EH (cell line): Measurements from ENCODE around the gene FAM53B.
"Not testable (repeated sequence)": the region's sequence is repeated elsewhere in the genome, so short reads cannot be mapped to it uniquely, and the experiment has no call there.

ENCODE experiments used
- DNase-seq: peaks from one replicate; pipeline ENCODE4 v3.0.0-alpha.2; 2015; ENCODE audit warnings: low read depth

FAM53B gene, protein sequence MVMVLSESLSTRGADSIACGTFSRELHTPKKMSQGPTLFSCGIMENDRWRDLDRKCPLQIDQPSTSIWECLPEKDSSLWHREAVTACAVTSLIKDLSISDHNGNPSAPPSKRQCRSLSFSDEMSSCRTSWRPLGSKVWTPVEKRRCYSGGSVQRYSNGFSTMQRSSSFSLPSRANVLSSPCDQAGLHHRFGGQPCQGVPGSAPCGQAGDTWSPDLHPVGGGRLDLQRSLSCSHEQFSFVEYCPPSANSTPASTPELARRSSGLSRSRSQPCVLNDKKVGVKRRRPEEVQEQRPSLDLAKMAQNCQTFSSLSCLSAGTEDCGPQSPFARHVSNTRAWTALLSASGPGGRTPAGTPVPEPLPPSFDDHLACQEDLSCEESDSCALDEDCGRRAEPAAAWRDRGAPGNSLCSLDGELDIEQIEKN

DNA sequence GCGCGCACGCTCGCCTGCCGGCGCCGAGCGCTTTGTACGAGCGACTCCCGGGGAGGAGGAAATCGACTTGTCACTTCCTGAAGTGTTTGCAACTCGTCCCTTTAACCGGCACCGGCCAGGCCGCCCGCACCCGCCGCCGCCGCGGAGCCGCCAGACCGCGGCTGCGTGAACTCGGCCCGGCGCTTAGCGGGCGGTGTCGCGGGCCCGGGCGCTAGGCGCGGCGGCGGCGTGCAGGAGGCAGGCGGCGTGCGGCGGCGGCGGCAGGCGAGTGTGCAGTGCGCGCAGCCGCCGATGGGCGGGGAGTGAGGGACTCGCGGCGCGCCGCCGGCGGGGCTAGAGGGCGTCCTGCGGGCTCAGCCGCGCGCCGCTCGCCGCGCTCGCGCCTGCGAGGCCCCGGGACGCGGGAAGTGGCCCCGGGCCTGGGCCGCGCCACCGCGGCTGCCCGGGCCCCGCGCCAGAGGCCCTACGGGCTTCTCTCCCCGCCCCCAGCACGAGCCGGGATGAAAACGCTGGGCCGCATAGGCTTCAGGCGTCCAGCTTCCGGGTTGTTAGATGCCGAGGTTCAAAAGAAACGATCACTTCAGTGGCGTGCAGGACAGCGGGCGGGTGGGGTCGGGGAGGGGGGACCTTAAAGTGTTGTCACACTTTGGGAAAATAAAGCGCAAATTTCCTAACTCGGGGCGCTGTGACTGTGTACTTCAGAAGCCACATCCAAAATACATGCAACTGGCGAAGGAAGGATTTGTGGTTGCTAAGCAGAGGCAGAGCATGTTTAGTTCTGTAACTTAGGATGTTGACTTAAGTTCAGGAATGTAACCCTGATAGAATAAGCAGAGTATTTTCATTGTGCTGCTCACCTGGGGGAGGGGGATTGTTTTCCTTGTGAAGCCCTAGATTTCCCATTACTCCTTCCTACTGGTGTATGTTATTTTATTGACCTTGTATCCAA, at the start of gene FAM53B:
TSS of gene FAM53B (minus strand) at position 277 of the 949 bp plus-strand sequence. CDS start 37,665 bp downstream, outside the sequence.
- peak; percentile 78 for DNase-seq

DNA sequence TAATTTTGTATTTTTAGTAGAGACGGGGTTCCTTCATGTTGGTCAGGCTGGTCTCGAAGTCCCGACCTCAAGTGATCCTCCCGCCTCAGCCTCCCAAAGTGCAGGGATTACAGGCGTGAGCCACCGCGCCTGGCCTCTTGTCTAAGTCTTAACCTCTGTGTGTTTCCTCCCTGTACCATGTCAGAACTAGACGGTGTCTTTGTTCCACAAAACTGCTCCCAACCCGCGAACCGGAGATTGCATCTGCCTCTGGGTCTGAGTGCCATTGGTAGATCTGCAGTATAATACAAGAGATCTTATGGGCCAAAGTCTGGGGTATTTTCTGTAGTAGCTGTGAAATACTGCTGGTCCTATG, 48.8 kb upstream of the FAM53B start:
- no peak for DNase-seq

DNA sequence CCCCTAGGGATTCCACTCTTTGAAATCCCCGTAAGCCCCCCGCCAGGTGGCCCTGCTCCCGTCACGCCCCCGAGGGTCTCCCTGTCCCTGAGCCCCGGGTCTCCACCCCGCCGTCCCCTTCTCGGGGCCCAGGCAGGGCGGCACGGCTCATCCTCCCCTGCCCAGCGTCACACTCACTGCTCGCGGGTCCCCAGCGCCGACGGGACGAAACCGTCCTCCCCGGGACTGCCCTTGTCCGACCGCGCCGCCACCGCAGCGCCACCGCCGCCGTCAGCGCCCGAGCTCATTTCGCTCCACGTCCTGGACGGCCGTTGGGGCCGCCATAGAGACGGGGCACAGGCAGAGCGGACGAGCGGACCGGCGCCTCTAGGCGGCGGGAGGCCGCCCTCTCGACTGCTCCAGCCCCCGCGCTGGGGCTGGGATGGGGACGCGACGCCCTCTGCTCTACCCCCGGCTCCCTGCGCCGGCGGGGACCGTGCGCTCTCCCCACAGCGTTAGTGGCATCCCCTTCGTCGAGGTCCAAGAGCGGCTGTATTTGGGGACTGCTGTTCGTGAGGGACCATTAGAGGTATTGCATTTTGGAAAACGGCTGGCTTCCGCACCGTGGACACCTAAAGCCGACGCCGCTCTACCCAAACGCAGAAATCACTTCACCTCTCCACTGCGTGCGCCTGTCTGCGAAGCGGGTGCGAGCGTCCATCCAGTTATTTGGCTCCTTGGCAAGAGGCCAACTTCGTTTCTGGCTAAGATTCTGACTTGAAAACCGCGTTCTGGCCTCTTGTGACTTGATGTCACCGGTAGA, 47.6 kb upstream of the FAM53B start, which contains the start of gene EEF1AKMT2:
TSS of gene EEF1AKMT2 (minus strand) at position 341 of the 802 bp plus-strand sequence. CDS start at position 287, 54 bp downstream.
- peak; percentile 85 for DNase-seq

DNA sequence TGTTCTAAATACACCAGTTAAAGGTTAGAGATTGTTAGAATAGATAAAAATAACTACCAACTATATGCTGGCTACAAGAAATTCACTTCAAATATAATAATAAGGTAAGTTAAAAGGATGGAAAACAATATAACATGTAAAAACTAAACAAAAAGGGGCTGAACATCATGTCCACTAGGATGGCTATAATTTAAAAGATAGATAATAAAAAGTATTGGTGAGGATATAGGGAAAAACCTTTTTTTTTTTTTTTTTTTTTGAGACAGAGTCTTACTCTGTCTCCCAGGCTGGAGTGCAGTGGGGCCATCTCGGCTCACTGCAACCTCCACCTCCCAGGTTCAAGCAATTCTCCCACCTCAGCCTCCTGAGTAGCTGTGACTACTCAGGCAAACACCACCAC, 38.7 kb upstream of the FAM53B start:
- not testable (repeated sequence) for DNase-seq

DNA sequence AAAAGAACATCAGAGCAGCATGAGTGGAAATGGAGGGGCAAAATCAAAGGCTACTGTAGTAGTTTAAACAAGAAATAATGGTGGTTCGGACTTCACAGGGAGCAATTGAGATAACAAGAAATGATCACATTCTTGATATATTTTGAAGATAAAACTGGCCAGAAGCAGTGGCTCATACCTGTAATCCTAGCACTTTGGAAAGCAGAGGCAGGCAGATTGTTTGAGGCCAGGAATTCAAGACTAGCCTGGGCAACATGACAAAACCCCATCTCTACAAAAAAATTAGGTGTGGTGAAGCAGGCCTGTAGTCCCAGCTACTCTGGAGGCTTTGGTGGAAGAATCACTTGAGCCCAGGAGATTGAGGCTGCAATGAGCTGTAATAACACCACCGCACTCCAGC, 24.6 kb upstream of the FAM53B start:
- DNase-seq: no peak

DNA sequence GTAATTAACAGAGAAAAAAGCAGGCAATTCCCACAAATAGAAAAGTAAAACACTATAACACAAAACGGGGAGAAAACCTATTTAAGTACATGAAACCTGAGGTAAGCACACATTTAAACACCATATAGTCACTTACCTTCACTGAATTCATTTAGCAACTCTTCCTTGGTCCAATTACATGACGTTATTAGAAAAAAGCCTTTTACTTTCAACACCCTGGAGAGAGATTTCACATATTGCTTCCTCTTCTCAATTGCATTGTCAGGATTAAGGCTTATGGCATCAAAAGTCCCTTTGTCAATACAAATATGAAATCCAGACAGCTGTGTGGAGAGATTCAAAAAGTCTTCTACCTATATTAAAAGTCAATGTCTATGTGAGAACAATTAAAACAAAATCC, 21.1 kb upstream of the FAM53B start:
- DNase-seq: no peak

DNA sequence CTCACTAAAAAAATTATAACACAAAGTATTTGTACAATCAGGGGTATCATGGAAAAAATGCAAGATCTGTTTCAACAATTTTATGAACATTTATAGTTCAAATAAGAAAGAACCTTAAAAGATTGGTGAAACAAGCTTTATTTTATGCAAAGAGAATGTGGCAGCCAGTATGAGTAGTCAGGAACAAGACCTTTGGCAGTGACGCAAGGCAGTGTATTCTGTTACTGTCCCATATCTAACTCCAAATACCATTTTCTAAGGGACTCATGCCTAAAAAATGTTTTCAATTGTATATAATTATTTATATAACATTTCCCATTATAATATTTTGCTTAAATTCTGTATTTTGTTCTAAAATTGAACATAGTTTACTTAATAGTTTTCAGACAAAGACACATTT, 19.1 kb upstream of the FAM53B start:
- peak; percentile 18 for DNase-seq

DNA sequence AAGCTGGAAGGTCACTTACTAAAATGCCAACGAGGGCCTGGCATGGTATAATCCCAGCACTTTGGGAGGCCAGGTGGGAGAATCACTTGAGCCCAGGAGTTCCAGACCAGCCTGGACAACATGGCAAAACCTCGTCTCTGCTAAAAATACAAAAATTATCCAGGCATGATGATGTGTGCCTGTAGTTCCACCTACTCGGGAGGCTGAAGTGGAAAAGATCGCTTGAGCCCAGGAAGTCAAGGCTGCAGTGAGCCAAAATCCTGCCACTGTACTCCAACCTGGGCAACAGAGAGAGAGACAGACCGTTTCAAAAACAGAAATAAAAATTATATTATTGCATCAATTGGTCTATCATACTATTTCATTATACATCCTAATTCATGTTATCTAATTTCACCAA, 18.1 kb upstream of the FAM53B start:
- DNase-seq: no peak

DNA sequence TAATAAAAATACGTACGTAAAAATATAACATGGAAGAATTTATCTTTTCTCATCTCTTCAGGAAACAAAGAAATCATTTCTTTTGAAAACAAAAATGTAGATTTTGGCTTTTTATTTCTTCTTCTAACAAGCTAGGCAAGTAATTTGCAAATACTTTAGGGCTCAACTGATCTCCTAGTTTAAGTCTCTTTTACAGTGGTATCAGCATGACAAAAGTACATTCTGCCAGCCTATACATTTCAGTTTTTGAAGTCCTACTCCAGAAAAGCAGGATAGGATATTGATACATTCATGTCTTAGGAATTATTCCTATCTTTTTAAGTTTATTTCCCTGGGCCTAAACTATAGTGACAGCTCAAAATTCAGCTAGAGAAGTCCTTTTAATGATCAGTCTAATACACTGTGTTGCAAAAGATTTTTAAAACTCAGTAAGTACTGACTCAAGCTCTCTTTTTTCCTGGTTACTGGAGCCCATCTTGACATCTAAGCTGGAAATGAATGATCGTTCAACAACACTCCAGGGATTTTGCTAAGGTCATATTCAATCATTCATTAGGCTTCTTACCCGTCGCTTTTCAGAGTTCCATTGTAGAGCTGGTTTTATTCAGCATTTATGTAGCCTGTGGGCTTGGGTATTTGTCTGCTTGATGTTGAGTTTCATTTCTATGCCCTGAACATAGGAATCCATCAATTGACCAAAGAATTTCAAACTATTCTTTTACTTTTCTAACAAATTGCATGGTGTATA, 12.2 kb upstream of the FAM53B start:
- DNase-seq: no peak

DNA sequence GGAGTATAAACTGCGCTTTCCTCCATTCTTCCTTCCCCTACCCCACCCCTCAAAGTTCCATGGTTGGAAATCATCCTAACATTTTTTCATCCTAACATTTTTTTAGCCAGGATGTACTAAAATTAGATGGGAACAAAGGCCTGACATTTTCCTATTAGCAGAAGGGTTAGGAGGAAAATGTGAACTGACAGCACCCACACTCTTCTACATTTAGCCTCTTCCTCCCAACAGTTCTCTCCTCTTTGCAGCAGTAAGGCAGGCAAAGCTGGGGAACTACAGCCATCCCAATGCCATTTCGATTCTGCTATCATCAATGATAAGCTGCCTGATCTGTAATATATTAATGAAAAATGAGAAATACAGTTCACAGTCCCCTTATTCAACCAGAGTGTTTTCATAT, 11.4 kb upstream of the FAM53B start:
- no peak for DNase-seq

DNA sequence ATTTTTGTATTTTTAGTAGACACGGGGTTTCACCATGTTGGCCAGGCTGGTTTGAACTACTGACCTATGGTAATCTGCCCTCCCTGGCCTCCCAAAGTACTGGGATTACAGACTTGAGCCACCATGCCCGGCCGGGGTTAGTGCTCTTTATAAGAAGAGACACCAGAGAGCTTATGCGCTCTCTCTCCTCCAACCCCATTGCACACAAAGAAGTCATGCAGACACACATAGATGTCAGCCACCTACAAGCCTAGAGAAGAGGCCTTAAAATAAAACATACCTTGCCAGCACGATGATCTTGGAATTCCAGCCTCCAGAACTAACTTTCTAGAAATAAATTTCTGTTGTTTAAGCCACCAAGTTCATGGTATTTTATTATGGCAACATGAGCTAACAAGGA, 10.0 kb upstream of the FAM53B start:
- no peak for DNase-seq

DNA sequence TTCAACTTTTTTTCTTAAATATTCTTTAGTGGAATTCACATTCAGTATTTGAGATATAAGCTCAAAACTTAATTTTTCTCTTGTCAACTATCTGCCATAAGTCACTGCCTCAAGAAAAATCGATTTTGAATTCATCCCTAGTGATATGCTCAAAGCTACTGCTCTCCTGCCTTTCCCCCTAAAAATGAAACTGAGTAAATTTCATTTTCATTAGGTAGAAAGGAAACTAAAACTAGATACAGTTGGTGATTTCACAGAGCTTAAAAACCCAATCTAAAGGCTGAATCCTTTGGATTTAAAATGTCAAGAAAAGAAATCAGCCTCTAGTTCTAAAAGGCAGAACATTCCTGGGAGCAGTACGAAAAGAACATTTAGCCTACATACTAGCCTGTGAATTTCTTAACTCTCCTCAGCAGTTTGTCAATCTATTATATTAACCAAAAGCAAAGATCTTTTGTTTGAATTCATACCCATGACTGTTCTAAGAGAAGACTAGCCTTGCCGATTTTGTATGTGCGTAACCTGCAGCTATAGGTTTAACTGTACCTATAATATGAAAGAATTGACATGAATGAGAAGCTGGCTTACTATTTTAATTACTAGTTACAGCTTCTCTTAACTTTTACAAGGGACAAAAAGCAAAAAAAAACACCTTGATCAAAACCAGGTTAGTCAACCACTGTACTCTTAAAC, 4.9 kb upstream of the FAM53B start:
- DNase-seq: no peak

DNA sequence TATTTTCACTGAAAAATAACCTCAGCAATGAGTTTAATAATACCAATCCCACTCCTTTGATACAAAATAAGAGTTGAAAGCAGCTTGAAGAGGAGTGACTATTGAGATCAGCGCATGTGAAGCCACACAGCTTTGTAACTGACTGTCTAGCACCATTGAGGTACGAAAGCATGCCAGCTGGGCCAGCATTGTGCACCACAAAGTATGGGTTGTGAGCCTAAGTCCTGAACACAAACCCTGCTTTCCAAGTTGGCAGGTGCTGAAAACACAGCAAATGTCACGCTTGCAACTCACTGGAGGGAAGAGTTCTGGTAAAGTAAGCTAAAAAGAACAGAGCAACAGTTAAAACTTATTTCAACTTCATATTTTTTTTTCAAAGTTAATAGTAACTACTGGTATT, 4.0 kb upstream of the FAM53B start:
- DNase-seq: no peak

DNA sequence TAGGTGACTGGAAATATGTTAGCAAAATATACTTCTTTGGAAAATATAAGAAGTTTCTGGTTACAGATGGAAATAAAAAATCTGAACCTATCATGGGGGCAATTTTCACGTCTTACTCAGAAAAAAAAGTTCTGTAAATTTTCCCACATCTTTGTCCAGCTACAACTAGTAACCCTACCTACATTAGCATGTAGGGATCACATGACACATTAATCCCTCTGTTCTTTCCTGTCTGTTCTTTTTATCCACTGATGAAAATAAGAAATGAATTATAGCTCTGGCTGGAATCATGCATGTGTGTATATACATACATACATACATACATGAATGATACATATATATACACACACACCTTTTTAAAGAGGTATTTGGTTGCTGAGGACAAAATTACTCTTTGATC, 3.6 kb upstream of the FAM53B start:
- no peak for DNase-seq

DNA sequence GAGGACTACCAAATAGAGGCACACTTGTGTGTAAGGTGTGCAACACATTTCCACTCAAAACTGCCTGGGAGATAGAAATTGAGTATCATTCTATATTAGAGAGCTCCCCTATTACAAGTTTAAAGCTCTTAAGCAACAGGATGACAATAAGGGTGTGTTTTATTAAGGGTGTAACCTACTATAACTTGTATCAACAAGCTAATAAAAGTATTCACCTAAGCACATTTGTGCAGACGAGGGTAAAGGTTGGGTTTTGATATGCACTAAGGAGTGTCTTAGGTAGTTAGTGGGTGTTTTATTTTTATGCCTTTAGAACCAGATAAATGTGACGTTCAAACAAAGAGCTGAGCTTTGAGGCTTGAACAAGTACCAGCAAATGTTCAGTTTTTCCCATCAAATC, 2.8 kb upstream of the FAM53B start:
- no peak for DNase-seq

DNA sequence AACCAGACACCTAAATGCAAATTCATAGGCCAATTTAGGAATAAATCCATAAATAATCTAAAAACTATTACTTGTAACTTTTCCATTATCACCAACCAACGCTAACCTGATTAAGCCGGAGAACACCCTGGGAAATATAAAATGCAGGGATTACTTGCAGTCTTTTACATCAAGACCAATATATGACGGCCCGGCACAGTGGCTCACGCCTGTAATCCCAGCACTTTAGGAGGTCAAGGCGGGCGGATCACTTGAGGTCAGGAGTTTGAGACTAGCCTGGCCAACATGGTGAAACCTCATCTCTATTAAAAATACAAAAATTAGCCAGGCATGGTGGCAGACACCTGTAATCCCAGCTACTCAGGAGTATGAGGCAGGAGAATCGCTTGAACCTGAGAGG, 2.3 kb upstream of the FAM53B start:
- not testable (repeated sequence) for DNase-seq

DNA sequence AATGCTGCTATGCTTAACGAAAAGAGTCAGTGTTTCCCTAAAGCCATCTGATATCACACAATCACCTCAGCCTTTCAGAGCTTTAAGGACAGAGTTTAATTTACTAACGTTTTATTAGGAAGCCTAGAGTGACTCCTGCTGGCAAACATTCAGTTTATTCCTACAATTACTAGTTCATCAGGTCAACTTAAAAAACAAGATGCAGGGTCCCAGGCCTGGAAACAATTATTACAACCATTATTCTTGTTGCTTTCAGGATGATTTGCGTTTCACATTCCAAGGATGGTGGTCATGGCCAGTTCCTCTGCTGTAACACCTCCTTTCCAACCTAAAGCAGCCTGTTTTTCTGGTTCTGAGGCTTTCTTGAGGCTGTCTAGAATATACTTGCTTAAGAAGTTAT, 1.5 kb upstream of the FAM53B start:
- peak; percentile 69 for DNase-seq

DNA sequence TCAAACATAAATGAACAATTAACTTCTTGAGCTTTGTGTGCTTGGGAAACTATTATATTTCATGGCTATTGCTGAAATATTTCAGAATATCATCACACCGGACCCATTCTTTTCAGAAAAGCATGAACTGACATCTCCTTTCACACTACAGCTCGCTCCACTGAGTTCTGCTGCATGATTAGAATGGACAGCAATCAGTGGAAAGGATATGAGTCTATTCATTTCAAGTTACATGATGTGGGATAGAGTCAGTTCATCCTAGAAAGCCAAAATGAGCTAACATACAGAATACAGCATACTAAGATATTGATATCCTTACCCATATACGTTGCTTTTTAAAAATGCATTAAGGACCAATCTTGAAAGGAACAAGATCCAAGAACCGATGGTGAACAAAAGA, 1.1 kb upstream of the FAM53B start:
- DNase-seq: no peak

DNA sequence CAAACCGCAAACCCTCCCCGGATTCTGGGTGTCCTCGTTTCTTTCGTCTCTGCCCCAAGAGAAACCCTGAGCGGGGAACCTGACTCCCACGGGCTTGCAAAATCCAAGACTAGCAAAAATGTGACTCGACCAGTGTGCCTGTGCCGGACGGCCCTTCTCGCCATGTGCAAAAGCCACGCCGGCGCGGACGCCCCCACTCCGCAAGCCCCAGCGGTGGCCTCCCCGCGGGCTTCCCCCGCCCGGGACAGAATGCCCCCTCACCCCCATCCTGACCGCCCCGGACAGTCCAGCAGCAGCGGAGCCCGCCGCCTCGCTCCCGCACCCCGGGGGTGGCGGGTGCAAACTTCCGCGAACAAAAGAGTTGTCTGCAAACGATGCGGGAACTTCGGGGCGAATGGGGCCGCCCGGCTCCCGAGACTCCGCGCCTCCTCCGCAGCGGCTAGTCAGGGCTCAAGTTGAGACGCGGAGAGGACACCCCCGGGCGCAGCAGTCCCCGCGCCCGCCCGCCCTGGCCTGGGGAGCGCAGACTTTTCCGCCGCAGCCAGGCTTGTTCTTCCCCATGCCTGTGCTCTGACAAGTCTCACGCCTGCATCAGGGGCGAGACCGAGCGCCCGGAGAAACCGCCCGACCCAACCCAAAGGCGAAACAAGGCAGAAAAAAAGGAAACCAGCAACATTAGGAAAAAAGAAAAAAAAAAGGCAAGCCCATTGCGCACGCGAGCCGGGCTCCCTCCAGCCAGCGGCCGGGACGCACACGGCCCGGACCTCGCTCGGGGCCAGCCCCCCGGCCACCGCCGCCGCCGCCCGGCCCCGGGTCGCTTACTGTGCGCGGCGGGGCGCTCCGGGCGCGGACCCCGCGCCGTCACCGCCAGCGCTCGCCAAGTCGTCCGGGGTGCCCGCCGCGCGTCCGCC, 732 bp downstream of the FAM53B start:
- peak; percentile 47 for DNase-seq
